ENCODE measurements around the gene PCDHGA1. TPM values are rescaled to one million over a fixed set of nuclear protein-coding genes. Genes with fewer than 3 reads are reported as not detected.

PCDHGA1 gene
- polyA plus RNA-seq, 1 donor (not counting 4 experiments of a cell fraction or from before 2014, with no cell fraction given): 0.09 TPM

DNA sequence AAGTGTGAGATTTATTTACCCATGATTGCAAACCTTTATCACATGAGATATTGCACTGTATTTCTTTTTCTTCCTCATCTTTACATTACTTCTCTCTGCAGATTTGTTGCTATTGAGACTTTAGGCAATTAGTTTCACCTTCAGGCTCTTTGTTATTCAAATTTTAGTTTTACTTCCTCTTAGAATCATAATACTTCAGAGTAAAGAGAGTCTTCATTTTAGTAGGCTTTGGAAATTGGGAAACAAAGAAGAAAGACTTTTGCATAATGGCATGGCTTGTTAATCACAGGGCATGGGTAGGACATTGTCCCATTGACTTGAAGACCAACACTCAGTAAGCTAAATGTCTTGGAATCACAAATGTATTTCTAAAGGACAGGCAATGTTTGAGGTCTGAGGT is 32.4 kb downstream of the PCDHGA1 start:
- TF ChIP-seq CTCF (optimal IDR thresholded peaks at IDR 0.05 in 1 of 3, IDR thresholded peaks at IDR 0.05 in 1 of 3, conservative IDR thresholded peaks at IDR 0.05 in 1 of 3; ENCODE audit: extremely low read depth in 1 of 3, insufficient read depth in 2 of 3, low read length in 3 of 3) (no peak), EZH2 (IDR thresholded peaks at IDR 0.05; ENCODE audit: low read length) (no peak)
- no peak for FAIRE-seq

DNA sequence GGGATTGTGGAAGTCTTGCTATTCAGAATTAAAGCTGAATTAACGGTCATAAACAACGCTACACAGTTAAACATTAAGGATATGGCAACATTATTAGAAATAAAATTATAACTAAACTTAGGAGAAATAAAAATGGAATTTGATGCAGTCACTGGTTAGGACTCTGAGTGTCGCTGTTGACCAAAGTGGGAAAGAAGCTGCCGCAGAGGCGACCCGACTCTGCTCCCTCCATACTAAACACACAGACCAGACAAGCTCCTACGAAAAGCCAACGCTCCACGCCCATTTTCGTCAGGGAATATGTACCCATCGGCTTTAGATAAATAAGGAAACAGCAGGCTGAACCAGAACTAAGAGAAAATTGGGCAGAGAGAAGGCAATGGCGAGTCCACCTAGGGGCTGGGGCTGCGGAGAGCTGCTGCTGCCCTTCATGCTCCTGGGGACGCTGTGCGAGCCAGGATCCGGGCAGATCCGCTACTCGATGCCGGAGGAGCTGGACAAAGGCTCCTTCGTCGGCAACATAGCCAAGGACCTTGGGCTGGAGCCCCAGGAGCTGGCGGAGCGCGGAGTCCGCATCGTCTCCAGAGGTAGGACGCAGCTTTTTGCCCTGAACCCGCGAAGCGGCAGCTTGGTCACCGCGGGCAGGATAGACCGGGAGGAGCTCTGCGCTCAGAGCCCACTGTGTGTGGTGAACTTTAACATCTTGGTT is 33.8 kb downstream of the PCDHGA1 start, which contains the start of gene PCDHGA5:
Gene PCDHGA5, plus strand, starts transcription at position 211 of the 709 bp plus-strand sequence. Its CDS starts 169 bp downstream, at position 380.
- Histone ChIP-seq H3K27ac (ENCODE audit: control insufficient read depth, insufficient read depth, low read length) (no peak within 1 kb of the TSS), H3K4me3 (ENCODE audit: control insufficient read depth in 2 of 3, extremely low read depth in 1 of 3, insufficient read depth in 2 of 3, low read depth in 1 of 3, low read length in 3 of 3) (no peak within 1 kb of the TSS), H3K4me1 (ENCODE audit: control insufficient read depth, extremely low read depth, insufficient read depth, low read length) (no peaks in the 10 kb centered on the region), H3K4me2 (ENCODE audit: control insufficient read depth, extremely low read depth, insufficient read depth, low read depth, low read length) (no peak within 1 kb of the TSS), H3K79me2 (ENCODE audit: control insufficient read depth, insufficient read depth, low read length) (no peaks in the 10 kb centered on the region), H3K9me3 (ENCODE audit: control insufficient read depth, low read depth, low read length) (peaks cover 24% of the 10 kb centered on the region), H2AFZ (ENCODE audit: control insufficient read depth, low read length) (no peak within 1 kb of the TSS), H3K9me1 (ENCODE audit: control insufficient read depth, extremely low read depth, insufficient read depth, low read length) (no peaks in the 10 kb centered on the region), H3K36me3 (ENCODE audit: control insufficient read depth in 2 of 2, extremely low read depth in 1 of 2, insufficient read depth in 2 of 2, low read length in 2 of 2) (no peaks in the 10 kb centered on the region), H3K27me3 (ENCODE audit: control insufficient read depth, extremely low read depth, insufficient read depth, low read length) (peaks cover 40% of the 10 kb centered on the region), H3K9ac (ENCODE audit: control insufficient read depth, extremely low read depth, insufficient read depth, low read length) (no peak within 1 kb of the TSS), H4K20me1 (ENCODE audit: control insufficient read depth, extremely low read depth, insufficient read depth, low read length) (no peaks in the 10 kb centered on the region)
- FAIRE-seq: no peak
- dilution Hi-C loops (cut with MboI; ENCODE audit: extremely low pct_ligation_motif_present, low sequenced_read_pairs): no loop called here
- DNase-seq (ENCODE audit: low read depth, low spot score): no peak
- TF ChIP-seq EZH2 (IDR thresholded peaks at IDR 0.05; ENCODE audit: low read length): no peak
- no peak for TF ChIP-seq CTCF (optimal IDR thresholded peaks at IDR 0.05 in 1 of 3, IDR thresholded peaks at IDR 0.05 in 1 of 3, conservative IDR thresholded peaks at IDR 0.05 in 1 of 3; ENCODE audit: extremely low read depth in 1 of 3, insufficient read depth in 2 of 3, low read length in 3 of 3)

More for the DNA sequence above, 32.4 kb downstream of the PCDHGA1 start:
- Histone ChIP-seq H3K4me2 (ENCODE audit: control insufficient read depth, extremely low read depth, insufficient read depth, low read depth, low read length) (no peak overlapping the region), H3K27ac (ENCODE audit: control insufficient read depth, insufficient read depth, low read length) (no peak overlapping the region), H4K20me1 (ENCODE audit: control insufficient read depth, extremely low read depth, insufficient read depth, low read length) (no peaks in the 10 kb centered on the region), H3K9ac (ENCODE audit: control insufficient read depth, extremely low read depth, insufficient read depth, low read length) (no peak overlapping the region), H3K36me3 (ENCODE audit: control insufficient read depth in 2 of 2, extremely low read depth in 1 of 2, insufficient read depth in 2 of 2, low read length in 2 of 2) (no peaks in the 10 kb centered on the region), H3K4me1 (ENCODE audit: control insufficient read depth, extremely low read depth, insufficient read depth, low read length) (no peaks in the 10 kb centered on the region), H2AFZ (ENCODE audit: control insufficient read depth, low read length) (no peak overlapping the region), H3K9me3 (ENCODE audit: control insufficient read depth, low read depth, low read length) (peaks cover 24% of the 10 kb centered on the region), H3K4me3 (ENCODE audit: control insufficient read depth in 2 of 3, extremely low read depth in 1 of 3, insufficient read depth in 2 of 3, low read depth in 1 of 3, low read length in 3 of 3) (no peak overlapping the region), H3K27me3 (ENCODE audit: control insufficient read depth, extremely low read depth, insufficient read depth, low read length) (peaks cover 40% of the 10 kb centered on the region), H3K79me2 (ENCODE audit: control insufficient read depth, insufficient read depth, low read length) (no peaks in the 10 kb centered on the region), H3K9me1 (ENCODE audit: control insufficient read depth, extremely low read depth, insufficient read depth, low read length) (no peaks in the 10 kb centered on the region)
- dilution Hi-C loops (cut with MboI; ENCODE audit: extremely low pct_ligation_motif_present, low sequenced_read_pairs): no loop called here
- no peak for DNase-seq (ENCODE audit: low read depth, low spot score)

Measured in keratinocyte (primary cell).